BJ (cell line): ENCODE measurements around the gene KCTD2. TPM values are rescaled to one million over a fixed set of nuclear protein-coding genes. Genes with fewer than 3 reads are reported as not detected.
"Not testable (repeated sequence)": the region's sequence is repeated elsewhere in the genome, so short reads cannot be mapped to it uniquely, and the experiment has no call there.

ENCODE experiments used
- CTCF ChIA-PET: fragments of 350-600 bp; formaldehyde crosslinking; extraction: SDS; loops from one replicate; lab custom pipeline; 2021; ENCODE audit warnings: antibody characterized with exemption, inconsistent platforms; lab: Yijun Ruan, JAX
- POLR2A ChIA-PET: fragments of 300-600 bp; sonication (Branson Sonifier 250); formaldehyde crosslinking; extraction: SDS; loops from one replicate; lab custom pipeline; 2021; ENCODE audit warnings: antibody characterized with exemption; lab: Charles Lee
- DNase-seq: peaks from one replicate; pipeline ENCODE4 v3.0.0-alpha.2; 2011; ENCODE audit warnings: low read depth
- H3K27me3 ChIP-seq: 2 replicates; pipeline ENCODE4 v1.6.0; 2011; ENCODE audit warnings: low read length; ENCODE audit not compliant: control insufficient read depth, insufficient read depth
- H3K36me3 ChIP-seq: 2 replicates; pipeline ENCODE4 v1.5.1; 2011; ENCODE audit warnings: low read length; ENCODE audit not compliant: control insufficient read depth, insufficient read depth
- H3K4me3 ChIP-seq: 2 replicates; pipeline ENCODE4 v1.5.1; 2011; ENCODE audit warnings: low read depth, mild to moderate bottlenecking, control low read depth, low read length
- polyA plus RNA-seq: library from polyadenylated mRNA; depleted of rRNA; stranded (reverse); fragments of >200 nt; gene quantifications from 2 replicates; pipeline ENCODE4 v1.2.3, GENCODE V29; 2011
- TF ChIP-seq, protein P1 (sequence below): IDR thresholded peaks from 2 replicates; pipeline ENCODE4 v1.5.1; 2011; ENCODE audit warnings: low read depth, mild to moderate bottlenecking, control low read depth, inconsistent platforms, low read length, moderate library complexity; ENCODE audit not compliant: insufficient read depth

KCTD2 gene
- polyA plus RNA-seq, 1 experiment = 28.0 TPM

- Histone ChIP-seq H3K36me3 (peaks cover under 1% of the 10 kb centered on the region; the same call in 1 of the 2 replicates), H3K27me3 (no peaks in the 10 kb centered on the region), H3K4me3 (no peak overlapping the region)
- DNase-seq = no peak
- ChIA-PET CTCF (interaction anchor here (0.5 to 7.9 kb wide), 18 partner anchors 9 to 160 kb away, joined by 3 to 60 read pairs (median 4); partner anchors contain the start of genes ARMC7, NT5C and SLC16A5), POLR2A (no interaction called here)
- TF ChIP-seq, protein P1, sequence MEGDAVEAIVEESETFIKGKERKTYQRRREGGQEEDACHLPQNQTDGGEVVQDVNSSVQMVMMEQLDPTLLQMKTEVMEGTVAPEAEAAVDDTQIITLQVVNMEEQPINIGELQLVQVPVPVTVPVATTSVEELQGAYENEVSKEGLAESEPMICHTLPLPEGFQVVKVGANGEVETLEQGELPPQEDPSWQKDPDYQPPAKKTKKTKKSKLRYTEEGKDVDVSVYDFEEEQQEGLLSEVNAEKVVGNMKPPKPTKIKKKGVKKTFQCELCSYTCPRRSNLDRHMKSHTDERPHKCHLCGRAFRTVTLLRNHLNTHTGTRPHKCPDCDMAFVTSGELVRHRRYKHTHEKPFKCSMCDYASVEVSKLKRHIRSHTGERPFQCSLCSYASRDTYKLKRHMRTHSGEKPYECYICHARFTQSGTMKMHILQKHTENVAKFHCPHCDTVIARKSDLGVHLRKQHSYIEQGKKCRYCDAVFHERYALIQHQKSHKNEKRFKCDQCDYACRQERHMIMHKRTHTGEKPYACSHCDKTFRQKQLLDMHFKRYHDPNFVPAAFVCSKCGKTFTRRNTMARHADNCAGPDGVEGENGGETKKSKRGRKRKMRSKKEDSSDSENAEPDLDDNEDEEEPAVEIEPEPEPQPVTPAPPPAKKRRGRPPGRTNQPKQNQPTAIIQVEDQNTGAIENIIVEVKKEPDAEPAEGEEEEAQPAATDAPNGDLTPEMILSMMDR = peak; percentile 56
Observed at GRCh38 chr17:75069783-75070182, 22.8 kb downstream of the KCTD2 start.

GRCh38 chr17:75071478-75072271 is 24.6 kb downstream of the KCTD2 start:
- H3K27me3 ChIP-seq, H3K36me3 ChIP-seq, H3K4me3 ChIP-seq, DNase-seq, POLR2A ChIA-PET: not testable (repeated sequence)
- CTCF ChIA-PET = interaction anchor here (1.5 to 7.9 kb wide), 4 partner anchors 11 to 42 kb away, joined by 6 to 60 read pairs (median 7); no protein-coding TSS in a partner anchor

DNA sequence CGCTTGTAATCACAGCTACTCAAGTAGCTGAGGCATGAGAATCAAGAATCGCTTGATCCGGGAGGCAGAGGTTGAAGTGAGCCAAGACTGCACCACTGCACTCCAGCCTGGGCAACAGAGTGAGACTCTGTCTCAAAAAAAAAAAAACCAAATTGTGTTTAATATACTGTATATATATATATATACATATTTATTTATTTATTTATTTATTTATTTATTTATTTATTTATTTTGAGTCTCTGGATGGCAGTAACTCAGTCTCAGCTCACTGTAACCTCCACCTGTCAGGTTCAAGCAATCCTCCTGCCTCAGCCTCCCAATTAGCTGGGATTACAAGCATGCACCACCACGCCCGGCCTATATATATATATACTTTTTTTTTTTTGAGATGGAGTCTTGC is 25.9 kb downstream of the KCTD2 start:
- DNase-seq, H3K27me3 ChIP-seq, H3K36me3 ChIP-seq, H3K4me3 ChIP-seq, POLR2A ChIA-PET: not testable (repeated sequence)
- CTCF ChIA-PET = interaction anchor here (1.5 to 7.9 kb wide), 4 partner anchors 12 to 41 kb away, joined by 6 to 60 read pairs (median 6); no protein-coding TSS in a partner anchor

DNA sequence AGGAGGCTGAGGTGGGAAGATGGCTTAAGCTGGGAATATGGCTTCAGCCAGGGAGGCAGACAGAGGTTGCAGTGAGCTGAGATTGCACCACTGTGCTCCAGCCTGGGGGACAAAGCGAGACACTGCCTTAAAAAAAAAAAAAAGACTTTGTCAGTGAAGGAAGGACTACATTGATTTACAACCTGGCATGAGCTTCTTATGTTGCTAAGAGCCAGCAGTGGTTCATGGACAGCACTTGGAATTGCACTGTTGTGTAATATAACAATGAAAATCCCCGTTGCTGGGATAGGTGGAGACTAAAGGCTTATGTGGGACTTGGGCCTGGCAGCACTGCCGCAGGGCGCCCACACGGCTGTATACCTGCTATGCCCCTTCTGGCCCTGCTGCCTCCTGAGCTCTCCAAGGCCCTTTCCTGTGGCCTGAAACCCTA is 26.6 kb downstream of the KCTD2 start:
- ChIA-PET POLR2A (interaction anchor here (0.6 kb wide), 2 partner anchors 17 to 31 kb away, joined by 3 read pairs; no protein-coding TSS in a partner anchor), CTCF (interaction anchor here (0.6 to 7.9 kb wide), 4 partner anchors 13 to 111 kb away, joined by 3 to 60 read pairs (median 5); no protein-coding TSS in a partner anchor)
- DNase-seq = no peak
- TF ChIP-seq, protein P1 = no peak
- H3K27me3 ChIP-seq = no peaks in the 10 kb centered on the region
- H3K36me3 ChIP-seq = no peaks in the 10 kb centered on the region
- H3K4me3 ChIP-seq = no peak overlapping the region

DNA sequence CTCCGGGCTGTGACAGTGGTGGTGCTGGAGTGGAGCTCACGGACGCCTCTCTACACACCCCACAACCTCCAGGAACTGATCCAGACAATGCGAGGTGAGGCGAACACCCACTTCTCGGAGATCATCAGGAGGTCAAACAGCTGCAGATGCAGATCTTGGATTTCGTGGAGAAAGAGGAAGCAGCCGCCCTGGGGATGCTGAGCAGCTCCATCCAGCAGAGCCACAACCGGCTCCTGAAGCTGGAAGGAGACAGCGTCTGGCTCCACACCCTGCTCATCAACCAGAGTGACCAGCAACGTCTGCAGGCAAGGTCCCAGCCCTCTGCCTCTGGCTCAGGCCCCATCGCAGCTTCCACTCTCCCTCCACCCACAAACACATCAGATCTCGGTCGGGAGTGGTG is 27.5 kb downstream of the KCTD2 start:
- H3K27me3 ChIP-seq = no peaks in the 10 kb centered on the region
- H3K36me3 ChIP-seq = no peaks in the 10 kb centered on the region
- no peak overlapping the region for H3K4me3 ChIP-seq
- TF ChIP-seq, protein P1 = no peak
- ChIA-PET POLR2A (no interaction called here), CTCF (interaction anchor here (0.7 to 1.7 kb wide), 3 partner anchors 14 to 96 kb away, joined by 3 to 7 read pairs (median 3); no protein-coding TSS in a partner anchor)
- DNase-seq = no peak

DNA sequence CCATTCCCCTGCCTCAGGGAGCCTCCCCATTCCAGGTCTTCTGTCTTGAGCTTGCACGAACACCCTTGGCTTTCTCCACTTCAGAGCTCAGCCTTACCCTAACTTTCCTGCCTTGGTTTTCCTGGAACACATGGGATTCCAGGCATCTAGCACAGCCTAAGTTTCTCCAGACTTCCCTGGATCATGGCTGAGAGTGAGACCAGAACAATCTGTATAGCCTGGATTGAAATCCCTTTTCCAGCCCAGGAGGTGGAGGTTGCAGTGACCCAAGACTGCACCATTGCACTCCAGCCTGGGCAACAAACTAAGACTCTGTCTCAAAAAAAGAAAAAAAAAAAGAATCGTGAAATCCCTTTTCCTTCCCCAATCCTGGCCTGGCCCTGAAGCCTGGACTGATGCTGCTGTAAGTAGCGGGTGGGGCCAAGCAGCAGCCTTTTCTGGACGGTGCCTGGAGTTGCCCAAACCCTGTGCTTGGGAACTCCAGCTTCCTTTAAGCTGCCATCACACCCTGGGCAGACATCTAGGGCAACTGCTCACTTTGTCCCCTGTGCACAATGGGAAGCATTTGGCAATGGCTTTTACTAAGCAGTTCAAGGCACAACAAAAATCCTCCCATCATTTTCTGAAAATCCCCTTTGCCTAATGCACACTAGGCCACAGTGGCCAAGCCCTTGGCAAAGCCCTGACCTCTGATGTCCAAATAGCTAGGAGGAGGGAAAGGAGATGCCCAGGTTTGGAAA is 28.7 kb downstream of the KCTD2 start:
- Histone ChIP-seq H3K36me3 (no peaks in the 10 kb centered on the region), H3K27me3 (no peaks in the 10 kb centered on the region), H3K4me3 (no peak overlapping the region)
- ChIA-PET CTCF (interaction anchor here (0.6 to 1.5 kb wide), 4 partner anchors 10 to 476 kb away, joined by 3 to 4 read pairs (median 4); partner anchors contain the start of gene NT5C), POLR2A (no interaction called here)
- TF ChIP-seq, protein P1 = no peak
- no peak for DNase-seq
